LoVo (cell line): ENCODE results near the gene CCDC43.
"Not testable (repeated sequence)": the region's sequence is repeated elsewhere in the genome, so short reads cannot be mapped to it uniquely, and the experiment has no call there.

ENCODE experiments used
- DNase-seq: peaks from one replicate; pipeline ENCODE4 v3.0.0-alpha.2; 2016; ENCODE audit warnings: low spot score

Gene CCDC43

GRCh38 chr17:44672479-44673093, 17.0 kb downstream of the CCDC43 start:
- DNase-seq: no peak

- no peak for DNase-seq
These were observed 23.6 kb downstream of the CCDC43 start for GRCh38 chr17:44666006-44666405.

- no peak for DNase-seq
These were observed 24.7 kb downstream of the CCDC43 start for GRCh38 chr17:44664867-44665266.

- DNase-seq: no peak
These were observed 26.5 kb downstream of the CCDC43 start for GRCh38 chr17:44663095-44663494.

GRCh38 chr17:44661835-44662234, 27.7 kb downstream of the CCDC43 start:
- DNase-seq: no peak

GRCh38 chr17:44655983-44656710, 33.4 kb downstream of the CCDC43 start, which contains the start of gene MEIOC:
TSS of gene MEIOC (plus strand) at chr17:44656468. CDS start at chr17:44656614, 146 bp downstream.
- no peak for DNase-seq

- DNase-seq: no peak
These were observed 35.6 kb downstream of the CCDC43 start for GRCh38 chr17:44653954-44654353.

GRCh38 chr17:44653384-44653783, 36.2 kb downstream of the CCDC43 start:
- DNase-seq: no peak

GRCh38 chr17:44652727-44653126, 36.8 kb downstream of the CCDC43 start:
- no peak for DNase-seq

GRCh38 chr17:44651228-44651627, 38.3 kb downstream of the CCDC43 start:
- no peak for DNase-seq

- no peak for DNase-seq
These were observed 40.6 kb downstream of the CCDC43 start for GRCh38 chr17:44648963-44649362.

GRCh38 chr17:44647736-44648135, 41.8 kb downstream of the CCDC43 start:
- DNase-seq: no peak

- DNase-seq: no peak
These were observed 43.3 kb downstream of the CCDC43 start for GRCh38 chr17:44646280-44646679.

GRCh38 chr17:44645341-44645740, 44.2 kb downstream of the CCDC43 start:
- DNase-seq: no peak

- DNase-seq: no peak
These were observed 46.7 kb downstream of the CCDC43 start for GRCh38 chr17:44642834-44643233.

GRCh38 chr17:44637066-44637465, 52.5 kb downstream of the CCDC43 start:
- peak; percentile 14 for DNase-seq

GRCh38 chr17:44636562-44636961, 53.0 kb downstream of the CCDC43 start:
- peak; percentile 37 for DNase-seq

GRCh38 chr17:44634401-44634800, 55.2 kb downstream of the CCDC43 start:
- DNase-seq: not testable (repeated sequence)

- DNase-seq: no peak
These were observed 55.6 kb downstream of the CCDC43 start for GRCh38 chr17:44633998-44634397.

GRCh38 chr17:44630703-44631102, 58.9 kb downstream of the CCDC43 start:
- DNase-seq: no peak

GRCh38 chr17:44629314-44629713, 60.3 kb downstream of the CCDC43 start:
- no peak for DNase-seq

GRCh38 chr17:44628243-44629188, 61.1 kb downstream of the CCDC43 start:
- no peak for DNase-seq
